Fibroblast of villous mesenchyme (primary cell): ENCODE measurements around the gene TRIM42. TPM values are rescaled to one million over a fixed set of nuclear protein-coding genes. Genes with fewer than 3 reads are reported as not detected.

ENCODE experiments used
- DNase-seq: peaks from one replicate; pipeline ENCODE4 v3.0.0-alpha.2; 2010; ENCODE audit warnings: low read depth
- H3K4me3 ChIP-seq: 2 replicates; pipeline ENCODE4 v1.5.1; 2011; ENCODE audit warnings: low read depth, mild to moderate bottlenecking, low read length
- CTCF ChIP-seq: IDR thresholded peaks from 2 replicates; pipeline ENCODE4 v1.5.1; 2012; ENCODE audit warnings: low read depth, mild to moderate bottlenecking, low read length; ENCODE audit not compliant: insufficient read depth
- total RNA-seq: library from RNA; depleted of rRNA; stranded (reverse); fragments of >200 nt; gene quantifications from 2 replicates; pipeline ENCODE4 v1.2.3, GENCODE V29; 2012

TRIM42 gene
- total RNA-seq, 1 donor: not detected

DNA sequence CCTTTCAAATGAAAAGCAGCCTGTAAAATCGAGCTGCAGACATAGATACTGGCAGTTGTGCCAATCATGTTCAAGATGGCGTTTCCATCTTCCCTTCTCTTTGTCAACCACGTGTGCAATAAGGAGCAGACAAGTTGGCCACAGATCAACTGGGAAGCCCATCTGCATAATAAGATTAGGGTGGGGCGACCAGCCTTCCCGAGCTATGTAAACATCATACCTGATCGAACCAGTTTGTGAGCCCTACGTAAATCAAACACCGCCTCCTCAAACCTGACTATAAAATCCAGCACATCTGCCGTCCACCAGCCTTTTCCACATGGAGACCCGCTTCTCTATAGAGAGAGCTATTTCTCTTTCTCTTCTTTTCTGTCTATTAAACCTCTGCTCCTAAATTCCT lies 37.2 kb downstream of the TRIM42 start:
- H3K4me3 ChIP-seq: no peak overlapping the region
- no peak for DNase-seq
- TF ChIP-seq CTCF: no peak

- H3K4me3 ChIP-seq: no peak overlapping the region
- DNase-seq: no peak
- no peak for TF ChIP-seq CTCF
Observed at GRCh38 chr3:140717921-140718320, 40.1 kb downstream of the TRIM42 start.

GRCh38 chr3:140719841-140720614 lies 42.2 kb downstream of the TRIM42 start:
- H3K4me3 ChIP-seq: no peak overlapping the region
- TF ChIP-seq CTCF: no peak
- peak; percentile 5 for DNase-seq

- no peak for TF ChIP-seq CTCF
- no peak for DNase-seq
- H3K4me3 ChIP-seq: no peak overlapping the region
Observed at GRCh38 chr3:140723576-140723975, 45.7 kb downstream of the TRIM42 start.

DNA sequence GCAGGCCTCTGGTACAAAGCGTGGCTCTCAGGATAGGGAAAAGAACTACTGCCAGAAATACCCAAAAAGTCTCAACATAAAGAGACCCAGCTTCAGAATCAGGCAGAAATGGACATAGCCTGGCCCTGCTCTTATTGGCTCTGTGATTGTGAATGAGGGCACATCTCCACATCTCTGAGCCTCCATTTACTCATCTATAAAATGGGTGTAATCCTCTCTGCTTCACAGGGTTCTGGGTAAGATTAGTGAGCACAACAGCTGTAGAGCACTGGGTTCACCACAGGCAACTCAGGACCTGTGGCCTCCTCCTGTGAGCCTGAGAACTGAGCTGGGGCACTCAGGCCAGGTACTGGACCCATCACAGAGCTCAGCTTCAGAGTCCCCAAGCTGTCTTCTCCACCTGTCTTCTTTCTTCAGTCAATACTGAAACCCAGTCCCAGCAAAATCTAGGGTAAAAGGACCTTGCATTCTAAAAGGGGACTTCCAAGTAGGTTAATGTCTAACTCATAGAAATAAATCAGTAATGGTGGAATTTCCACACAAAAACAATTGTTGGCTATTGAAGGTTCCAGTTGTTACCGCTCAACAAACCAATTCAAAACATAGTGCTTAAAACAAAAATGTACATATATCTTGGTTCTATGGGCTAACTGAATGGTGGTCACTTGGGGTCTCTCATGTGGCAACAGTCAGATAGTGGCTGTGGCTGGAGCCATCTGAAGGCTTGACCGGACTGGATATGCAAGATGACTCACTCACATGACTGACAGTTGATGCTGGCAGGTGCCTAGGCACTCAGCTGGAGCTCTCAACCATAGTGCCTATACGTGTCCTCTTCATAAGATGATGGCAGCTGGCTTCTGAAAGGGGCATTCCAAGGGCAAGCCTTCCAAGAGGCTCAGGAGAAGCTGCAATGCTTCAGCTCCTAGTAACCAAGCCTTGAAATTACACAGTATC lies 47.3 kb downstream of the TRIM42 start:
- no peak overlapping the region for H3K4me3 ChIP-seq
- no peak for DNase-seq
- TF ChIP-seq CTCF: no peak

- no peak for TF ChIP-seq CTCF
- no peak for DNase-seq
- no peak overlapping the region for H3K4me3 ChIP-seq
Observed at GRCh38 chr3:140726066-140726465, 48.2 kb downstream of the TRIM42 start.
